Stimulated activated CD8-positive, alpha-beta memory T cell treated with anti-CD3 and anti-CD28 coated beads, Interleukin-4, amount 100 ng/mL, for 1 hour (primary cell): Measurements from ENCODE around the gene TMTC2.

ENCODE experiments used
- DNase-seq, 2 donors: peaks; one replicate each; pipeline ENCODE4 v3.0.0-alpha.2; 2020; ENCODE audit warnings: low read depth in 2 of 2, low spot score in 1 of 2

The TMTC2 gene

GRCh38 chr12:83121897-83122622 lies 435.4 kb downstream of the TMTC2 start:
- no peak for DNase-seq

- DNase-seq = no peak
These were observed 435.9 kb downstream of the TMTC2 start for GRCh38 chr12:83122623-83122934.

GRCh38 chr12:83123039-83123438 lies 436.3 kb downstream of the TMTC2 start:
- DNase-seq = no peak

- DNase-seq = no peak
These were observed 441.8 kb downstream of the TMTC2 start for GRCh38 chr12:83128540-83128939.

GRCh38 chr12:83130178-83130577 lies 443.5 kb downstream of the TMTC2 start:
- DNase-seq = no peak

GRCh38 chr12:83132360-83132759 lies 445.7 kb downstream of the TMTC2 start:
- no peak for DNase-seq

- DNase-seq = no peak
These were observed 449.7 kb downstream of the TMTC2 start for GRCh38 chr12:83136411-83136810.

- no peak for DNase-seq
These were observed 453.4 kb downstream of the TMTC2 start for GRCh38 chr12:83140135-83140534.

- DNase-seq = no peak
These were observed 454.8 kb downstream of the TMTC2 start for GRCh38 chr12:83141460-83141994.

- DNase-seq = no peak
These were observed 456.2 kb downstream of the TMTC2 start for GRCh38 chr12:83142914-83143313.

- DNase-seq = no peak
These were observed 457.2 kb downstream of the TMTC2 start for GRCh38 chr12:83143950-83144349.

GRCh38 chr12:83145325-83145840 lies 458.7 kb downstream of the TMTC2 start:
- no peak for DNase-seq

GRCh38 chr12:83147341-83147740 lies 460.6 kb downstream of the TMTC2 start:
- DNase-seq = no peak

- DNase-seq = no peak
These were observed 463.3 kb downstream of the TMTC2 start for GRCh38 chr12:83149987-83150386.

- no peak for DNase-seq
These were observed 463.9 kb downstream of the TMTC2 start for GRCh38 chr12:83150465-83151189.

GRCh38 chr12:83153177-83153576 lies 466.5 kb downstream of the TMTC2 start:
- DNase-seq = no peak

- no peak for DNase-seq
These were observed 470.1 kb downstream of the TMTC2 start for GRCh38 chr12:83156815-83157214.

- DNase-seq = no peak
These were observed 470.9 kb downstream of the TMTC2 start for GRCh38 chr12:83157604-83158003.

GRCh38 chr12:83158613-83159207 lies 472.0 kb downstream of the TMTC2 start:
- no peak for DNase-seq

- no peak for DNase-seq
These were observed 474.8 kb downstream of the TMTC2 start for GRCh38 chr12:83161456-83161855.

GRCh38 chr12:83168751-83169150 lies 482.0 kb downstream of the TMTC2 start:
- no peak for DNase-seq

GRCh38 chr12:83172441-83172840 lies 485.7 kb downstream of the TMTC2 start:
- no peak for DNase-seq
